Type B pancreatic cell (in vitro differentiated cells): ENCODE results near the gene DOP1B. TPM values are rescaled to one million over a fixed set of nuclear protein-coding genes. Genes with fewer than 3 reads are reported as not detected.
A peak's percentile ranks its signal among the peaks of the same experiment; 100 is the strongest.

Experiments
- DNase-seq: peaks from one replicate; pipeline ENCODE4 v3.0.0; 2021; ENCODE audit warnings: mixed read lengths; ENCODE audit not compliant: unreplicated experiment; ENCODE audit errors: extremely low spot score
- H3K27ac Mint-ChIP-seq: 2 replicates; pipeline ENCODE4 v1.8.0; 2021; ENCODE audit warnings: mild to moderate bottlenecking, mixed read lengths
- H3K27me3 Mint-ChIP-seq: 2 replicates; pipeline ENCODE4 v1.8.0; 2021; ENCODE audit warnings: mixed read lengths
- H3K36me3 Mint-ChIP-seq: 2 replicates; pipeline ENCODE4 v1.8.0; 2021; ENCODE audit warnings: mixed read lengths
- H3K4me1 Mint-ChIP-seq: one replicate; pipeline ENCODE4 v1.8.0; 2021; ENCODE audit warnings: mixed read lengths; ENCODE audit not compliant: unreplicated experiment
- H3K4me3 Mint-ChIP-seq: 2 replicates; pipeline ENCODE4 v1.8.0; 2021; ENCODE audit warnings: mild to moderate bottlenecking, mixed read lengths
- H3K9me3 Mint-ChIP-seq: 2 replicates; pipeline ENCODE4 v1.8.0; 2021; ENCODE audit warnings: mixed read lengths
- total RNA-seq: library from RNA; stranded (reverse); gene quantifications from 2 replicates; pipeline ENCODE4 v1.2.1, GENCODE V29; 2021; ENCODE audit warnings: low replicate concordance
- TF ChIP-seq, protein P1 (sequence below): fragments of 200-600 bp; sonication (generic); conservative IDR thresholded peaks from 2 replicates; pipeline ENCODE4 v1.5.0; 2021; ENCODE audit warnings: antibody characterized with exemption, mild to moderate bottlenecking

DOP1B gene
- total RNA-seq, 1 donor from 2014 or later, result 26.5 TPM

DNA sequence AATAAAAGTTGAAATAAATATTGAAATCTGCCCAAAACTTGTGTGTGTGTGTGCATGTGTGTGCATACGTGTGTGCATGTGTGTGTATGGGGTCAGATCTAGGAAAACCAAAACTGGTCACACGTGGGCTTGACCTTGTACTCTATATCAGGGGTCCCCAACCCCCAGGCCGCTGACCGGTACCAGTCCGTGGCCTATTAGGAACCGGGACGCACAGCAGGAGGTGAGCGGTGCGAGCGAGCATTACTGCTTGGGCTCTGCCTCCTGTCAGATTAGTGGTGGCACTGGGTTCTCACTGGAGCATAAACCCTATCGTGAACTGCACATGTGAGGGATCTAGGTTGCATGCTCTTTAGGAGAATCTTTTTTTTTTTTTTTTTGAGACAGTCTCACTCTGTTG lies 8.7 kb downstream of the DOP1B start:
- DNase-seq, result no peak
- H3K27me3 Mint-ChIP-seq, result no peaks in the 10 kb centered on the region
- TF ChIP-seq, protein P1, sequence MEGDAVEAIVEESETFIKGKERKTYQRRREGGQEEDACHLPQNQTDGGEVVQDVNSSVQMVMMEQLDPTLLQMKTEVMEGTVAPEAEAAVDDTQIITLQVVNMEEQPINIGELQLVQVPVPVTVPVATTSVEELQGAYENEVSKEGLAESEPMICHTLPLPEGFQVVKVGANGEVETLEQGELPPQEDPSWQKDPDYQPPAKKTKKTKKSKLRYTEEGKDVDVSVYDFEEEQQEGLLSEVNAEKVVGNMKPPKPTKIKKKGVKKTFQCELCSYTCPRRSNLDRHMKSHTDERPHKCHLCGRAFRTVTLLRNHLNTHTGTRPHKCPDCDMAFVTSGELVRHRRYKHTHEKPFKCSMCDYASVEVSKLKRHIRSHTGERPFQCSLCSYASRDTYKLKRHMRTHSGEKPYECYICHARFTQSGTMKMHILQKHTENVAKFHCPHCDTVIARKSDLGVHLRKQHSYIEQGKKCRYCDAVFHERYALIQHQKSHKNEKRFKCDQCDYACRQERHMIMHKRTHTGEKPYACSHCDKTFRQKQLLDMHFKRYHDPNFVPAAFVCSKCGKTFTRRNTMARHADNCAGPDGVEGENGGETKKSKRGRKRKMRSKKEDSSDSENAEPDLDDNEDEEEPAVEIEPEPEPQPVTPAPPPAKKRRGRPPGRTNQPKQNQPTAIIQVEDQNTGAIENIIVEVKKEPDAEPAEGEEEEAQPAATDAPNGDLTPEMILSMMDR, result no peak
- no peak overlapping the region for H3K27ac Mint-ChIP-seq
- peaks cover 5% of the 10 kb centered on the region for H3K36me3 Mint-ChIP-seq
- peaks cover 16% of the 10 kb centered on the region for H3K4me1 Mint-ChIP-seq
- no peaks in the 10 kb centered on the region for H3K9me3 Mint-ChIP-seq
- no peak overlapping the region for H3K4me3 Mint-ChIP-seq

- H3K9me3 Mint-ChIP-seq, result no peaks in the 10 kb centered on the region
- peaks cover 16% of the 10 kb centered on the region for H3K4me1 Mint-ChIP-seq
- no peaks in the 10 kb centered on the region for H3K27me3 Mint-ChIP-seq
- DNase-seq, result no peak
- H3K4me3 Mint-ChIP-seq, result no peak overlapping the region
- TF ChIP-seq, protein P1, result no peak
- H3K36me3 Mint-ChIP-seq, result peaks cover 10% of the 10 kb centered on the region
- H3K27ac Mint-ChIP-seq, result peak overlapping the region; percentile 16
Measured at GRCh38 chr21:36166705-36167104, 10.1 kb downstream of the DOP1B start.

GRCh38 chr21:36167541-36167940 lies 10.9 kb downstream of the DOP1B start:
- Mint-ChIP-seq H3K9me3 (no peaks in the 10 kb centered on the region), H3K36me3 (peaks cover 13% of the 10 kb centered on the region), H3K4me1 (peaks cover 16% of the 10 kb centered on the region), H3K27ac (no peak overlapping the region), H3K27me3 (no peaks in the 10 kb centered on the region), H3K4me3 (no peak overlapping the region)
- no peak for DNase-seq
- TF ChIP-seq, protein P1, result no peak

DNA sequence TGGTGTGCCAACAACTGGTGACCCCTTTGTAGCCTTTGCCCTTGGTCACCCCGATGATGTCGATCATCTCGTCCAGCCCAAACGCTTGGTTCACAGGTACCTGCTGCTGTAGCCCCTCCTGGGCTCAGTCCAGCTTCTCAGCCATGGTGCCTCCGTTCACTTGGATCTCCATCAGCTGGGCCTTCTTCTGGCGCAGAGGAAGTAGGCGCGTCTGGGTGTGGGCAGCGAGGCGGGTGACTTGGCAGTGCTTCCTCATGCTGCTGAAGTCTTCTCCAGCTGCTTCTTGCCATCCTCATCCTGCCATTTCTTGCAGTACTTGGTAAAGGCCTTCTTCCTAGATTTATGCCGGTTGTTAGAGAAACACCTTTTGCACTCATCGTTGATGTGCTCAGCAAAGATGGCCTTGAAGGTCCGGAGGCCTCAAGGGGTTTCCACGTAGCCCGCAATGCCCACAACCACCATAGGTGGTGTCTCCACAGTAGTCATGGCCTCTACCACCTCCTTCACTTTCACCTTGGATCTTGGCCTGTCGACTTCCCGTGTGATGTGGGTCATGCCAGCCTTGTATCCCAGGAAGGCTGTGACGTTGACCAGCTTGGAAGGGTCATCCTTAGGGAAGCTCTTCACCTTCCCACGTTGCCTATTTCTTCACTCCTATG lies 13.0 kb downstream of the DOP1B start:
- no peak for DNase-seq
- peaks cover 13% of the 10 kb centered on the region for H3K36me3 Mint-ChIP-seq
- no peak overlapping the region for H3K4me3 Mint-ChIP-seq
- TF ChIP-seq, protein P1, result peak; percentile 23
- no peaks in the 10 kb centered on the region for H3K27me3 Mint-ChIP-seq
- peaks cover 9% of the 10 kb centered on the region for H3K4me1 Mint-ChIP-seq
- H3K9me3 Mint-ChIP-seq, result no peaks in the 10 kb centered on the region
- H3K27ac Mint-ChIP-seq, result no peak overlapping the region

- Mint-ChIP-seq H3K4me1 (peaks cover 8% of the 10 kb centered on the region), H3K4me3 (no peak overlapping the region), H3K27me3 (no peaks in the 10 kb centered on the region), H3K27ac (no peak overlapping the region), H3K36me3 (peaks cover 13% of the 10 kb centered on the region), H3K9me3 (no peaks in the 10 kb centered on the region)
- no peak for DNase-seq
- TF ChIP-seq, protein P1, result no peak
Measured at GRCh38 chr21:36170823-36171222, 14.2 kb downstream of the DOP1B start.
